ENCODE data around the gene ATP1A3.
A peak's percentile ranks its signal among the peaks of the same experiment; 100 is the strongest.
"Not testable (repeated sequence)": the region's sequence is repeated elsewhere in the genome, so short reads cannot be mapped to it uniquely, and the experiment has no call there.

Gene ATP1A3

DNA sequence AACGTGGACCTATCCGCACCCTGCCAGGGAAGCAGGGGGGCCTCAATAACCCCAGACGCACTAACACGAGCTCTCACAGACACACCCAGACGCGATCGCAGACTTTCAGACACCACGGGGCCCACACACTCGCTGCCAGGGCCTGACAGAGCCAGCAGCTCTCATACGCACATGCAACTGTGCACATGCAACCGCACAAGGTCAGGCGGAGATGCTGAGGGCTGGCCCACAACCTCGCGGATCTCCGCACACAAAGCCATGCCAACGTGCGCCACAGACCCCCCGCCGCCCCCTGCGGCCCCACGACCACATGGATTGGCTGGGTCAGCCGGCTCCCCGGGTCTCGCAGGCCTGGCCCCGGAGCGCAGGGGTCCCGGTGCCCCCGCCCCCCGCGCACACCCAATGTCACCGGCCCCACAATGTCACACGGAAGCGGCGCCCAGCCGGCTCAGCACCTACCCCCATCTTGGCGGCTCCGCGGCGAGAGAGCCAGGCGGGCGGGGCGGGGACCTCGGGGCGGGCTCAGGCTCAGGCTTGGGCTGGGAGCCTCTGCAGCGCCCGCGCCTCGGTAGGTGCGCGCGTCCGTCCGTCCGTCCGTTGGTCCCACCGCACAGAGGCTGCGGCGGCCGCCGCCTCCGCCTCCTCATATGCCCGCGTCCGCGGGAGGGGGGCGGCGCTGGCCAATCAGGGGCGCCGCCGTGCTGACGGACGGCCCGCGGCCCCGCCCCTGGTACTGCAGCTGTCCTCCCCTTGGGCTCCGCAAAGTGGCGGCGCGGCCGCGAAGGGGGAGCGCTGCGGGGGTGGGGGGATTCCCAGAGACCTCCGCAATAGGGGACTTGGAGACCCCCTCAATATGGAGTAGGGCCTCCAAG is at the start of gene ATP1A3:
ATP1A3 (minus strand) TSS at position 619 of the 872 bp plus-strand sequence; CDS start at position 465, 154 bp downstream.
- DNase-seq: peak; percentile 73

DNA sequence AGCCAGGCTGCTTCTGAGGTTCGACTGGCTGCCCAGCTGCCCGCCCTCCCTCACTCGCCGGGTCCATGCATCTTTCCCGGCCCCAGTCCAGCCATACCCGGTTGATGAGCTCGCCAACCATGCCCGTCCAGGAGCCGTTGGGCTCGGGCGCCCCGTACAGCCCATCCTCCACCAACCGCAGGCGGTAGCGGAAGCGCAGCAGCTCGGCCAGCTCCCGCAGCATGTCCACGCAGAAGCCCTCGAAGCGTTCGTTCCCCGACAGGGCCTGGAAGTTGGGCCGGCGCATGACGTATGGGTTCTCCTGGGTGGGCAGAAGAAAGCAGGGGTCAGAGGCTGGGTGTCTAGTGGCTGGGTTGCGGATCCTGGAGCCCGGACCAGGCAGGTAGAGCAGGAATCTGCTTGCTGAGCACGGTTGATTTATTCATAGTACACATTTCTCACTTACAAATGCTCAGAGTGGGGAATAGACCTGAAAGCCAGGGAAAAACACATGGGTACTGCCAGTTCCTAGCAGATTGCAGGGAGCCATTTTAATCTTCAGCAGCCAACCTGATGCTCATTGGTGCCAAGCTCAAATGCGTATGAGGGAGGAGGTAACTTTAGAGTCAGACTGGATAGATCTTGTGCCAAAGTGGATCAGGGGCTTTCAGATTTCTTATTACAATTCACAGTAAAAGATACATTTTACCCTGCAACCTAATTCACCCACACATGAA is 48.6 kb upstream of the ATP1A3 start:
- no peak for DNase-seq

DNA sequence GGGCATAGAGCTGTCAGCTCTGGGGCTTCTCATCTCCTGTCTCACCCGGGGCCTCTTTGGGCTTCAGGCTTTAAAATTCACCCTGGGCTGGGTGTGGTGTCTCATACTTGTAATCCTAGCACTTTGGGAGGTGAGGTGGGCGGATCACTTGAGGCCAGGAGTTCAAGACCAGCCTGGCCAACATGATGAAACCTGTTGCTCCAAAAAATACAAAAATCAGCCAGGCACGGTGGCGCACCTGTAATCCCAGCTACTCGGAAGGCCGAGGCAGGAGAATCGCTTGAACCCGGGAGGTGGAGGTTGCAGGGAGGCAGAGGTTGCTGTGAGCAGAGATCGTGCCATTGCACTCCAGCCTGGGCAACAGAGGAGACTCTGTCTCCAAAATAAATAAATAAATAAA is 46.5 kb upstream of the ATP1A3 start:
- not testable (repeated sequence) for DNase-seq

DNA sequence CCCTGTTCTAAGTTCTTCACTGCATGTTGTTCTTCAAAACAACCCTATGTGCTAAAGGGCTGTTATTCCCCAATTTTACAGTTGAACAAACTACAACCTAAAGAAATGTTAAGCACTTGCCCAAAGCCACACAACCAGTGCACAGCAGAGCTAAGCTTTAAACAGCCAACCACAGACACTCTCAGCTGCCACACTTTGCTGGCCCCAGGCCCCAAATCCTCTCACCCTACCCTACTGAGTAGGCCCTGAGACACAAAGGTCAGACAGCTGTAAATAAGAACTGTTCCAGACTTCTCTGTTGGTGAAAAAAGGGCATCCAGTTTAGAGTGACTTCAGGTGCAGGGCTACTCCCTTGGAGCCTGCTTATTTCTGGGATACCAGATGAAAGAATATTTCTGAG is 46.0 kb upstream of the ATP1A3 start:
- no peak for DNase-seq

DNA sequence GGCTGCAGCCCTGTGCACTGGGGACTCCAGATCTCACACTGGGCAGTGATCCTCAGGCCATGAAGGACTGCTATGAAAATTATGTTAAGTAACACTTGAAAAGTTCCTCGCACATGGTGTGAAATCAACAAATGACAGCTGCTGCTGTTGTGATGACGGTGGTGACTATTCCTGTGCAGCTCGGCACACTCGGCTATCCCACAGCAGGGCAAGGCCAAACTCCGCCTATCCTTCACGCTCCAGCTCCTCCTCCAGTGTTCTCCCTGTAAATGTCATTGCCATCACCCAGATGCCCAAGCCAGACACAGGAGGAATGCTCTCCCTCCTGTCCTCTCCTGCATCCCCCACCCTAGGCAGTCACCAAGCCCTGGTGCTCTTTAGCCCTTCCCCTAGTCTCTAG is 44.6 kb upstream of the ATP1A3 start:
- DNase-seq: peak; percentile 94

DNA sequence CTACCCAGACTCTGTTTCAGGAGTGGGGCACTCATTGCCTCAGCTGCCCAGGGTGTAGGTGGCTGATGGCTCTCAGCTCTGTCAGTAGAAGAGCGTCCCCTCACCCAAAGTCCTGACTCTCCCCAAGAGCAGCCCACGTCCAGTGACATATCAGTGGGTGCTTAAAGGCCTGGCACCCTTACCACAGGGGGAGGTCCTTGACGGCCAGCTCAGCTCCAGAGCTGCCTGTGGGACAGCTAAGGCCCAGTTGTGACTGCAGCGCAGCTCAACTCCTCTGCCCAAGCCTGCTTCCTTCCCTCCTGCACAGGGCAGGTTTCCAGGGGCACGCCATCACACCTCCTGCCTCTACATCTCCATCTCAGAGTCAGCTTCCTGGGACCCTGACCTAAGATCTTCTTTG is 43.6 kb upstream of the ATP1A3 start:
- DNase-seq: no peak

DNA sequence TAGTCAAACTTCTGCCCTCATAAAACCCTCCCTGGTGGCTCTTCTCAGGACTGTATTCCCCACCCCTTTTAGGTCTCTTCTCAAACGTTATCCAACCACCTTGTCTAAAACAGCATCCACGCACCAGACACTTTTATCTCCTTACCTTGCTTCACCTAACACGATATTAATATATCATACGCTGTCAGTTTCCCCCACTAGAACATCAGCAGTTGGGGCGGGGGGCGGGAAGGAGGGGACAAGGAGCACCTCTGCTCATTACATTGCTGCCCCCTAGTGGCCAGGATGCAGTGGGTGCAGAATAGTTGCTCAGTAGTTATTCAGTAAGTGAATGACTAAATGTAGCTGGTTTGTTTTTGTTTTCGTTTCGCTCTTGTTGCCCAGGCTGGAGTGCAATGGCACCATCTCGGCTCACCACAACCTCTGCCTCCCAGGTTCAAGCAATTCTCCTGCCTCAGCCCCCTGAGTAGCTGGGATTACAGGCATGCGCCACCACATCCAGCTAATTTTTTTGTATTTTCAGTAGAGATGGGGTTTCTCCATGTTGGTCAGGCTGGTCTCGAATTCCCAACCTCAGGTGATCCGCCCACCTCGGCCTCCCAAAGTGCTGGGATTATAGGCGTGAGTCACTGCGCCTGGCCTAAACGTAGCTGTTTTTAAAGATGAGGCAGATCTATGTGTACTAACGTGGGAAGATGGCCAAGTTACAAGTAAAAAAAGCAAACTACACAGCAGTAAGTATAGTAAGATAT is 40.8 kb upstream of the ATP1A3 start:
- DNase-seq: peak; percentile 49

DNA sequence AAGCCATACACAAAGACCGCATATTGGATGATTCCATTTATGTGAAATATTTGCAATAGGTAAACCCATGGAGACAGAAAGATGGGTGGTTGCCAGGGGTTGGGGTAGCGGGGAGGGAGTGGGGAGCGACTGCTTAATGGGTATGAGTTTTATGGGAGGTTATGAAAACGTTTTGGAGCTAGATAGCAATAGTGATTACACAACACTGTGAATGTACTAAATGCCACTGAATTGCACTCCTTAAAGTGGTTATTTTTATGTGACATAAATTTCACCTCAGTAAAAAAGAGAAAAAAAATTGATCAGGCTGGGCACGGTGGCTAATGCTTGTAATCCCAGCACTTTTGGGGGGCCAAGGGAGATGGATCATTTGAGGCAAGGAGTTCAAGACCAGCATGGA is 39.4 kb upstream of the ATP1A3 start:
- DNase-seq: no peak

DNA sequence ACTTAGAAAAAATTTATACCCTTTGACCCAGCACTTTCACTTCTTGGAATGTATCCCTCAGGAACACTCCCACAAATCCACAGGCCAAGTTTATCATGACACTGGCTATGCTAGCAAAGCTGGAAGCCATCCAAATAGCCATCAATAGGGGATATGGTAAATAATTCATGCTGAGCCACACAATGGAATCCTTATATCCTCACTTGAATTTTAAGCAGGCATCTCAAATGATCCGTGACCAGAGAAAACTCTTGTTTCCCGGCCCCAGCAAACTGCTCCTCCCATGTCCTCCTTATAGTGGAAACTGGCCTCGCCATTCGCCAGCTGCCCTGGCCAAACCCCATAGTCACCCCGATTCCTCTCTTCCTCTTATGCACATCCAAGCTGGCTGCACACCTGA is 38.4 kb upstream of the ATP1A3 start:
- DNase-seq: peak; percentile 98

DNA sequence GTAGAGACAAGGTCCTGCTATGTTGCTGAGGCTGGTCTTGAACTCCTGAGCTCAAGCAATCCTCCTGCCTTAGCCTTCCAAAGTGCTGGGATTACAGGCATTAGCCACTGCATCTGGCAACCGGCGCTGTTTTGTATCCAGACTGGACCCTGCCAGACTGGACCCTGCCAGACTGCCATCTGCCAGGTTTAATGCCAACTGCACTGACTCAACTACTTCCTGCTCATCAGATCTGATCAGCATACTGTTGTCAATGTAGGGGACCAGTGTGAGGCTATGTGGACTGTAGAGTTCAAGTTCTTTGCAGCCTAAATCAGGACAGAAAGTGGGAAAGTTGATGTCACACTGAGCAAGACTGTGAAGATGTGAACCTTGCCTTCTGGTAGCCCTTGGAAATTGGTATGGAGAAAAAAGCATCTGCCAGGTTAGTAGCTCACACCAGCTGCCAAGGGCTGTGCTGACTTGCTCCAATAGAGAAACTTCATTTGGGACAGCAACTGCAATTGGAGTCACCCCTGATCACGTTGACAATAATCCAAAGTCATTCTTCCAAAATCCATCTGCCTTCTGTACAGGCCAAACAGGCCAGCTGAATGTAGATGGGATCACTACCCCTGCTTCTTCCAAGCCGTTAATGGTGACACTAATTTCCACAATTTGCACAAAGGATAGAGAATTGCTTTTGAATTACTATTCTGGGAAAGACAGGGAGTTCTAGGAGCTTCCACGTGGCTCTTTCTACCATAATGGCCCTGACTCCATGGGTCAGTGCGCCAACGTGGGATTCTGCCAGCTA is 36.8 kb upstream of the ATP1A3 start:
- no peak for DNase-seq

DNA sequence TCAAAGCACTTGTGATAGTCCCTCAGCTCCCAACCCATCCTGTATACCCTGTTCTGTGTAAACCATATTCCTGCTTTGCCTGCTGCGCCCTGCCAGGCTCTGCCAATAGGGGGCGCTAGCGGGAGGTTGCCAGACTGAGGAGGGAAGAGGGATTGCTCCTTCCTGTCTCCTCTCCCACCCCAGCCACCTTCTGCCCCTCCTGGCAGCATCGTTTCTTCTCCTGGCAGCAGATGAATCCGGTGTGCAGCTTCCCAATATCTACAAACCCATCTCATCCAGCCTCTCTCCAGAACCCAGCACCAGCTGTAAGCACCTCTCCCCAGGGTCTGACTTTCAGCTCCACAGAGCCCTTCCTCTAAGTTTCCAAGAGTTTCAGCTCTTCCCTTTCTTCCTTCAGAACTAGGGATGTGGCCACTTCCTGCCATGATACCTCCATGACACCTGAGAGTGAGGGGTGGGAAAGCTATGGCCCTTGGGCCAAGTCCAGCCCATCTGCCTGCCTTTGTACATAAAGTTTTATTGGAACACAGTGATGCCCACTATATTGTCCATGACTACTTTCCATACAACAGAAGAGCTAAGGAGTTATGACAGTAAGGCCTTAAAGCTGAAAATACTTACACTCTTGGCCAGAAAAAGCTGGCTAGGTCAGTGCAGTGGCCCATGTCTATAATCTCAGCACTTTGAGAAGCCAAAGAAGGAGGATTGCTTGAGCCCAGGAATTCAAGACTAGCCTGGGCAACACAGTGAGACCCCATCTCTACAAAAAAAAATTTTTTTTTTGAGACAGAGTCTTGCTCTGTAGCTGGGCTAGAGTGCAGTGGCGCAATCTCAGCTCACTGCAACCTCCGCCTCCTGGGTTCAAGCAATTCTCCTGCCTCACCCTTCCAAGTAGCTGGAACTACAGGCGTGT is 34.5 kb upstream of the ATP1A3 start:
- no peak for DNase-seq

DNA sequence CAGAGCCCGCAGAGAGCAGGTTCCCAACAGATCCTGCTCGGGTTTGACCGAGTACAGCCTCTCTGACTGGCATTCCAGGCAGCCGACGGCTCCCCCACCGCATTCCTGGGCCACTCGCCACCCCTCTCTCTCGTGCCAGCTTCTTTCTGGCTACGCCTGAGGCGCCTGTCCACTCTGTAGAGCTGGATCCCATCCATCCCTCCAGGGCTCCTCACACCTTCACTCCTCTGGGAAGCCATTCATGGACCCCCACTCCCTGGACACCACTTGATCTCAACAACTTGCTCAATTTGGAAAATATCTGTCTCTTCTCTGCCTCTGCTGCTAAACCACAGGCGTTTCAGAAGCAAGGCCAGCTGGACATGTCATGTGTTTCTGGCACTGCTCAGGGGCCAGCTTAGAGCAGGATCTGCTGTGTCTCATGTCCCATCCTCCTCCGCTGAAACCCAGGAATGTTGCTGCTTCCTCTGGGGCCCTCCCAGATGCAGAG is 30.6 kb upstream of the ATP1A3 start:
- no peak for DNase-seq

DNA sequence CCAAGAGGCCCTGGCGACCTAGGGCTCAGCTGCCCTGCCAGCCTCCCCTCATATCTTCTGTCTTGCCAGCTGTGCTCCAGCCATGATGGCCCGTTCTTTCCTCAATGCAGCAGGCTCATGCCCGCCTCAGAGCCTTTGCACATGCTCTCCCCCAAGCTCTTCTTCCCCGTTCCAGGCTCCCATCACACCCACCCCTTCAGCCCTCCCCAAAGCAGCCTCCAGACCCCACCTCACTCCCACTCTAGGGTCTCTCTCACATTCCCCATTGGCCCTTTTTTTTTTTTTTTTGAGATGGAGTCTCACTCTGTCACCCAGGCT is 29.9 kb upstream of the ATP1A3 start:
- no peak for DNase-seq

DNA sequence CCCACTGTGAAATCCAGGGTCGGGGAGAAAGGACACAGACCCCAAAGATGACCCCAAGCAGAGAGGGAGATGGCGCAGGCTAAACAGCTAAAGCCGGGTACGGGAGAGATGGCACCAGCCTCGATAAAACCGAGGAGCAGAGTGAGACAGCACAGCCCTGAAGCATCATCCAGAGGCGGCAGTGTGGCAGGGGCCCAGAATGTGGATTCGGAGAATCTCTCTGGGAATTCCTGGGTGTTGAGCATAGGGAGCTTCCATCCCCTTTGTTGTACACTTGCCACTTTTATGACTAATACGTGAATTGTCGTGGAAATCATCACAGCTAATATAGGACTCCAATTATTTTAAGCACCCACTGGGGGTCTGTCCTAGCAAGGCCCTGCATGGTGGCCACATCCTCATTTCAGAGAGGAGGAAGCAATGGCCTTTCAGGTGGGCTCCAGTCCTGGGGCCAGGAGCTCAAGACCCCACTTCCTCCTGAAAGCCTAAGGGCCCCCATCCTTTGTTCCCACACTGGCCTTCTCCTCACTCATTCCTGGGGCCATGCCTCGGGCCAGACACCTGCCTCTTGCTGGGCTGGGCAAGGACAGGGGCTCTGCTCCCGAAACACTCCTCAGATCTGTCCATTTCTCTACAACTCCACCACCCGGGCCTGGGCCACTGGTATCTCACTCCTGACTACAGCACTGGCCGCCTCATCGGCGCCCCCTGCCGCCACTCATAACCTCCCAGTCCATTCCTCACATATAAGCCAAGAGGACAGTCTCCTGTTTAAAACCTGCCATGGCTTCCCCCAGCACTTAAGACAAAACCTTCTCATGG is 29.3 kb upstream of the ATP1A3 start:
- no peak for DNase-seq

DNA sequence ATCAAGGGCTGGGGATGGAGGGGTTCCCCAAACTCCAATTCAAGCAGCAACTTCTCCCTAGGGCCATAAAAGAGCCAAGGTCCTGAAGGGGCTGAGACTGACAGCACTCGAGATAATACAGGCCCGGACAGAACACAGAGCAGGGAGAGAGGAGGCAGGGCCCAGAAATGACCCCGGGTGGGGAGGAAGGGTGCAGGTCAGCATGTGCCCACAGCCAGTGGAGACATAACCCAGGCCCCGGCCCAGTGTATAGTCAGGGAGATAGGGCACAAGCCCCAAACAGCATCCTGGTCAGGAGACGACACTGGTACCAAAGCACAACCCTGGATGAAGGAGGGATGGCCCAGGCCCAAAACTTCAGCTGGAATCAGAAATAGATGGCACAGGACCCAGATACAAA is 28.6 kb upstream of the ATP1A3 start:
- DNase-seq: no peak

DNA sequence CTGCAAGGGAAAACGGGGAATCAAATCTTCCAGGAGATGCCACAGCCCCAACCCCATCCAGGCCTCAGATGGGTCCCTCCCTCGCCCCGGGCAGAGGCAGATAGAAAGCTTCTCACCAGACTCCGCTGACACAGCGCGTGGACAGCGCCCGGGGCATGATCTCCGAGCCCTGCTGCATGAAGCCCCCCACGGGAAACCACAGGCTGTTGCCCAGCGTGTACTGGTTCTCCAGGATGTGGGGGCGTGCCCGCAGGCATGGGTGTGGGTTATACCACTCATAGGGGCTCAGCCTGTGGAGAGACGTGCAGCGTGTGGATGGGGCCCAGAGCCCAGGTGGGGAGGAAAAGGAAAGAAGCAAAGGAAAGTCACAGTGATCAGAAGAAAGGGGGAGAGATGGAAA is 27.2 kb upstream of the ATP1A3 start:
- DNase-seq: no peak

DNA sequence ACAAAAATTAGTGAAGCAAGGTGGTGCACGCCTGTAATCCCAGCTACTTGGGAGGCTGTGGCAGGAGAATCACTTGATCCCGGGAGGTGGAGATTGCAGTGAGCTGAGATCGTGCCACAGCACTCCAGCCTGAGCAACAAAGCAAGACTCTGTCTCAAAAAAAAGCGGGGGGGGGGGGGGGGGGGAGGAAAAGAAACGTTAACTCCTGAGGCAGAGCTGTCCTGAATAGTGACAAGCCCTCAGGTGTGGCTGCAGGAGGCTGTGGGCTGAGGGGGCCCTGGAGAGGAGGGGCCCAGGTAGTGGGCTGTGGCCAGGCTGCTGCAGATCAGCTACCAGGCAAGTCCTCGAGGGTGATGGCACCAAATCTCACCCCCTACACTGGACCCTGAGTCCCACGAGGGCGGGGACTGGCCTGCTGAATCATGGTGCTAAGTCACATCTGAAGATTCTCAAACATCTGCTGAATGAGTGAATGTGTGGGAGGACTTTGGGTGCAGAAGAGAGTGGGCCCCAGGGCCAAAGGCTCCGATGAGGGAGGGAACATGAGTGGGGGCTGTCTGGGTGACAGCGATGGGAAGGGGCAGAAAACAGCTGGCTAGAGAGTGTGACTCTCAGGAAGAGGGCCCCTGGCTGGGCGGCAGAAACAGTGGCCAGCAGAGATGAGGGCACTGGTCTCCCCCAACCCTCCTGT is 24.6 kb upstream of the ATP1A3 start:
- DNase-seq: no peak

DNA sequence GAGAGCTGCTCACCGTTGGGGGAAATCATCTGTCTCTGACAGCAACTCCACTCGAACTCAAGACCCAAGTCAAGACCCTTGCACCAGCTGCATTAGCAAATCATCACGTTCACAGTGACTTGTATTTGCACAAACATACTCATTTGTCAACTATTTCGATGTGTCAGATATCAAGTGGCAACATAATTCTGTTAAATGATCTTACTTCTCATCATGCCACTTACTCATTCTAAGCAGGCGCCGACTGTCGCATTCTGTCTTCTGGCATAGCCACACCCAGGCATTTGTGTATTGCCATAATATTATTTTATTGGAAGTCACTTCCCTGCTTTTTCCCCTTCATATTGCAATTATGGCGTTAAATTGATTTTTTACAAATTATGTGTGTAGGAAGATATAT is 23.0 kb upstream of the ATP1A3 start:
- no peak for DNase-seq

DNA sequence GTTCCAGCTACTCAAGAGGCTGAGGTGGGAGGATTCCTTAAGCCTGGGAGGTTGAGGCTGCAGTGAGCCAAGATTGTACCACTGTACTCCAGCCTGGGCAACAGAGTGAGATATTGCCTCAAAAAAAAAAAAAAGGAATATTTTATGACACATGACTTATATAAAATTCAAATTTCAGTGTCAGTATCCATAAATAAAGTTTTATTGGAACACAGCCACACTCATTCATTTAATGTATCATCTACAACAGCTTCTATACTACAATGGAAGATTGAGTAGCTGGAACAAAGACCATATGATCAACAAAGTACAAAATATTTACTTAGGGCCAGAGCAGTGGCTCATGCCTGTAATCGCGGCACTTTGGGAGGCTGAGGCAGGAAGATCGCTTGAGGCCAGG is 18.7 kb upstream of the ATP1A3 start:
- not testable (repeated sequence) for DNase-seq

Data from NCI-H510A treated with DMSO at 0.1 percent for 48 hours (cell line).